CD8-positive, alpha-beta memory T cell (primary cell): ENCODE results near the gene TNS1. TPM values are rescaled to one million over a fixed set of nuclear protein-coding genes. Genes with fewer than 3 reads are reported as not detected.

ENCODE experiments used
- CTCF ChIA-PET: fragments of 350-600 bp; sonication (Branson Sonifier 250); formaldehyde crosslinking; loops from one replicate; lab custom pipeline; 2021; ENCODE audit warnings: antibody characterized with exemption; lab: Charles Lee
- POLR2A ChIA-PET: fragments of 350-600 bp; sonication (Branson Sonifier 250); formaldehyde crosslinking; loops from one replicate; lab custom pipeline; 2021; ENCODE audit warnings: antibody characterized with exemption; lab: Charles Lee
- DNase-seq, 5 donors: peaks; one replicate each; pipeline versions ENCODE4 v3.0.0 to v3.0.0-alpha.2; 2020 to 2022; ENCODE audit warnings: mixed read lengths in 1 of 5
- H3K27ac ChIP-seq: one replicate; pipeline ENCODE4 v1.7.0; 2013; ENCODE audit warnings: low read depth, mild to moderate bottlenecking, low read length, moderate library complexity
- H3K27me3 ChIP-seq: 2 replicates; pipeline ENCODE4 v1.7.0; 2013; ENCODE audit warnings: low read length, mild to moderate bottlenecking; ENCODE audit not compliant: insufficient read depth, poor library complexity, severe bottlenecking
- H3K36me3 ChIP-seq: 2 replicates; pipeline ENCODE4 v1.7.0; 2013; ENCODE audit warnings: mild to moderate bottlenecking, low read length, moderate library complexity; ENCODE audit not compliant: insufficient read depth
- H3K4me1 ChIP-seq: 2 replicates; pipeline ENCODE4 v1.7.0; 2013; ENCODE audit warnings: mild to moderate bottlenecking, low read length, moderate library complexity; ENCODE audit not compliant: insufficient read depth
- H3K4me3 ChIP-seq: 2 replicates; pipeline ENCODE4 v1.7.0; 2013; ENCODE audit warnings: mild to moderate bottlenecking, low read length
- H3K9me3 ChIP-seq: 2 replicates; pipeline ENCODE4 v1.7.0; 2013; ENCODE audit warnings: mild to moderate bottlenecking, low read length
- H3K27ac Mint-ChIP-seq, 8 donors: one replicate each; pipeline ENCODE4 v1.8.0; 2020 to 2021; ENCODE audit warnings: mixed read lengths in 8 of 8, mild to moderate bottlenecking in 6 of 8, inconsistent platforms in 3 of 8, moderate library complexity in 3 of 8
- H3K27me3 Mint-ChIP-seq, 2 donors: one replicate each; pipeline ENCODE4 v1.8.0; 2020 to 2021; ENCODE audit warnings: mixed read lengths in 2 of 2, mild to moderate bottlenecking in 1 of 2, moderate library complexity in 1 of 2
- H3K36me3 Mint-ChIP-seq, 3 donors: one replicate each; pipeline ENCODE4 v1.8.0; 2020 to 2021; ENCODE audit warnings: mixed read lengths in 3 of 3, inconsistent platforms in 1 of 3, mild to moderate bottlenecking in 1 of 3
- H3K4me1 Mint-ChIP-seq, 3 donors: one replicate each; pipeline ENCODE4 v1.8.0; 2020 to 2021; ENCODE audit warnings: mixed read lengths in 3 of 3, inconsistent platforms in 1 of 3, mild to moderate bottlenecking in 1 of 3
- H3K4me3 Mint-ChIP-seq, 7 donors: one replicate each; pipeline ENCODE4 v1.8.0; 2020 to 2021; ENCODE audit warnings: mixed read lengths in 7 of 7, mild to moderate bottlenecking in 6 of 7, moderate library complexity in 4 of 7, inconsistent platforms in 2 of 7
- H3K9me3 Mint-ChIP-seq, 5 donors: one replicate each; pipeline ENCODE4 v1.8.0; 2020 to 2022; ENCODE audit warnings: mixed read lengths in 5 of 5, mild to moderate bottlenecking in 3 of 5, moderate library complexity in 2 of 5, inconsistent platforms in 1 of 5
- polyA plus RNA-seq: library from polyadenylated mRNA; unstranded; fragments of 300-500 nt; fragmentation: Illumina TruSeq; gene quantifications from one replicate; pipeline ENCODE4 v1.2.3, GENCODE V29; 2021
- total RNA-seq, 2 experiments: library from RNA; stranded (reverse); gene quantifications; one replicate each; pipeline ENCODE4 v1.2.3, GENCODE V29; 2021

Gene TNS1
- total and polyA plus RNA-seq, 3 experiments from 2014 or later: 1.1 to 1.8 TPM; not detected in 1

- H3K4me3 Mint-ChIP-seq: no peak overlapping the region
- no peaks in the 10 kb centered on the region for H3K27me3 ChIP-seq
- no peak overlapping the region for H3K27ac Mint-ChIP-seq
- H3K4me1 Mint-ChIP-seq: no peaks in the 10 kb centered on the region
- CTCF ChIA-PET: no interaction called here
- H3K9me3 ChIP-seq: no peaks in the 10 kb centered on the region
- H3K4me3 ChIP-seq: no peak overlapping the region
- no peaks in the 10 kb centered on the region for H3K36me3 Mint-ChIP-seq
- H3K4me1 ChIP-seq: no peaks in the 10 kb centered on the region
- H3K36me3 ChIP-seq: no peaks in the 10 kb centered on the region
- POLR2A ChIA-PET: no interaction called here
- no peak overlapping the region for H3K27ac ChIP-seq
- peaks cover 3 to 22% of the 10 kb centered on the region in 2 donors for H3K27me3 Mint-ChIP-seq
- no peaks in the 10 kb centered on the region for H3K9me3 Mint-ChIP-seq
- DNase-seq: no peak
These were observed 171.5 kb downstream of the TNS1 start for GRCh38 chr2:217831306-217831705.

- no peaks in the 10 kb centered on the region for H3K4me1 ChIP-seq
- no peaks in the 10 kb centered on the region for H3K9me3 Mint-ChIP-seq
- H3K27ac ChIP-seq: no peak overlapping the region
- no peaks in the 10 kb centered on the region for H3K9me3 ChIP-seq
- H3K27me3 Mint-ChIP-seq: peaks cover 7 to 24% of the 10 kb centered on the region in 2 donors
- no peak for DNase-seq
- ChIA-PET POLR2A (interaction anchor here (0.5 kb wide), 1 partner anchor 1938 kb away, joined by 3 read pairs; no protein-coding TSS in a partner anchor), CTCF (interaction anchor here (1.2 kb wide), 1 partner anchor 45 kb away, joined by 4 read pairs; no protein-coding TSS in a partner anchor)
- no peak overlapping the region for H3K27ac Mint-ChIP-seq
- H3K4me3 ChIP-seq: no peak overlapping the region
- no peaks in the 10 kb centered on the region for H3K36me3 ChIP-seq
- no peaks in the 10 kb centered on the region for H3K27me3 ChIP-seq
- H3K4me1 Mint-ChIP-seq: no peaks in the 10 kb centered on the region
- H3K4me3 Mint-ChIP-seq: no peak overlapping the region
- H3K36me3 Mint-ChIP-seq: no peaks in the 10 kb centered on the region
These were observed 172.0 kb downstream of the TNS1 start for GRCh38 chr2:217830807-217831206.

GRCh38 chr2:217830061-217830460 is 172.7 kb downstream of the TNS1 start:
- H3K36me3 Mint-ChIP-seq: no peaks in the 10 kb centered on the region
- no peaks in the 10 kb centered on the region for H3K9me3 Mint-ChIP-seq
- Histone ChIP-seq H3K4me1 (no peaks in the 10 kb centered on the region), H3K36me3 (no peaks in the 10 kb centered on the region), H3K27ac (no peak overlapping the region), H3K9me3 (no peaks in the 10 kb centered on the region), H3K27me3 (no peaks in the 10 kb centered on the region), H3K4me3 (no peak overlapping the region)
- H3K4me3 Mint-ChIP-seq: no peak overlapping the region
- peaks cover 10 to 18% of the 10 kb centered on the region in 2 donors for H3K27me3 Mint-ChIP-seq
- ChIA-PET POLR2A (no interaction called here), CTCF (interaction anchor here (1.2 kb wide), 1 partner anchor 44 kb away, joined by 4 read pairs; no protein-coding TSS in a partner anchor)
- DNase-seq: no peak
- H3K27ac Mint-ChIP-seq: no peak overlapping the region
- no peaks in the 10 kb centered on the region for H3K4me1 Mint-ChIP-seq

- Histone ChIP-seq H3K27me3 (no peaks in the 10 kb centered on the region), H3K4me1 (no peaks in the 10 kb centered on the region), H3K4me3 (no peak overlapping the region), H3K9me3 (no peaks in the 10 kb centered on the region), H3K36me3 (no peaks in the 10 kb centered on the region), H3K27ac (no peak overlapping the region)
- no peak overlapping the region for H3K4me3 Mint-ChIP-seq
- no peak overlapping the region for H3K27ac Mint-ChIP-seq
- no peaks in the 10 kb centered on the region for H3K36me3 Mint-ChIP-seq
- H3K9me3 Mint-ChIP-seq: no peaks in the 10 kb centered on the region
- no peak for DNase-seq
- peaks cover 8 to 18% of the 10 kb centered on the region in 2 donors for H3K27me3 Mint-ChIP-seq
- H3K4me1 Mint-ChIP-seq: no peaks in the 10 kb centered on the region
- POLR2A ChIA-PET: no interaction called here
- CTCF ChIA-PET: no interaction called here
These were observed 173.4 kb downstream of the TNS1 start for GRCh38 chr2:217829420-217829819.

- H3K4me3 Mint-ChIP-seq: no peak overlapping the region
- Histone ChIP-seq H3K4me3 (no peak overlapping the region), H3K9me3 (no peaks in the 10 kb centered on the region), H3K4me1 (no peaks in the 10 kb centered on the region), H3K36me3 (no peaks in the 10 kb centered on the region), H3K27ac (no peak overlapping the region), H3K27me3 (no peaks in the 10 kb centered on the region)
- CTCF ChIA-PET: no interaction called here
- no peak for DNase-seq
- H3K27ac Mint-ChIP-seq: no peak overlapping the region
- no peaks in the 10 kb centered on the region for H3K36me3 Mint-ChIP-seq
- peaks cover 7 to 18% of the 10 kb centered on the region in 2 donors for H3K27me3 Mint-ChIP-seq
- H3K9me3 Mint-ChIP-seq: no peaks in the 10 kb centered on the region
- no peaks in the 10 kb centered on the region for H3K4me1 Mint-ChIP-seq
- POLR2A ChIA-PET: no interaction called here
These were observed 174.5 kb downstream of the TNS1 start for GRCh38 chr2:217828336-217828735.

GRCh38 chr2:217827430-217828201 is 175.2 kb downstream of the TNS1 start:
- Histone ChIP-seq H3K4me1 (no peaks in the 10 kb centered on the region), H3K27ac (no peak overlapping the region), H3K27me3 (no peaks in the 10 kb centered on the region), H3K9me3 (no peaks in the 10 kb centered on the region), H3K36me3 (no peaks in the 10 kb centered on the region), H3K4me3 (no peak overlapping the region)
- no peaks in the 10 kb centered on the region for H3K9me3 Mint-ChIP-seq
- H3K27me3 Mint-ChIP-seq: peaks cover 7 to 17% of the 10 kb centered on the region in 2 donors
- POLR2A ChIA-PET: no interaction called here
- no peaks in the 10 kb centered on the region for H3K36me3 Mint-ChIP-seq
- H3K4me3 Mint-ChIP-seq: no peak overlapping the region
- CTCF ChIA-PET: no interaction called here
- H3K4me1 Mint-ChIP-seq: no peaks in the 10 kb centered on the region
- DNase-seq: no peak
- H3K27ac Mint-ChIP-seq: no peak overlapping the region

- H3K36me3 ChIP-seq: no peaks in the 10 kb centered on the region
- Mint-ChIP-seq H3K36me3 (no peaks in the 10 kb centered on the region), H3K27ac (no peak overlapping the region), H3K27me3 (peaks cover 7 to 14% of the 10 kb centered on the region in 2 donors), H3K4me1 (no peaks in the 10 kb centered on the region), H3K4me3 (no peak overlapping the region), H3K9me3 (no peaks in the 10 kb centered on the region)
- ChIA-PET POLR2A (no interaction called here), CTCF (no interaction called here)
- no peak overlapping the region for H3K27ac ChIP-seq
- H3K4me1 ChIP-seq: no peaks in the 10 kb centered on the region
- H3K4me3 ChIP-seq: no peak overlapping the region
- no peaks in the 10 kb centered on the region for H3K9me3 ChIP-seq
- no peak for DNase-seq
- no peaks in the 10 kb centered on the region for H3K27me3 ChIP-seq
These were observed 175.8 kb downstream of the TNS1 start for GRCh38 chr2:217826991-217827390.

GRCh38 chr2:217826520-217826919 is 176.3 kb downstream of the TNS1 start:
- ChIA-PET POLR2A (no interaction called here), CTCF (no interaction called here)
- H3K4me3 ChIP-seq: no peak overlapping the region
- Mint-ChIP-seq H3K36me3 (no peaks in the 10 kb centered on the region), H3K9me3 (no peaks in the 10 kb centered on the region), H3K4me3 (no peak overlapping the region), H3K27me3 (peaks cover 7 to 14% of the 10 kb centered on the region in 2 donors), H3K27ac (no peak overlapping the region), H3K4me1 (no peaks in the 10 kb centered on the region)
- no peak for DNase-seq
- no peaks in the 10 kb centered on the region for H3K4me1 ChIP-seq
- no peaks in the 10 kb centered on the region for H3K9me3 ChIP-seq
- H3K27ac ChIP-seq: no peak overlapping the region
- no peaks in the 10 kb centered on the region for H3K36me3 ChIP-seq
- no peaks in the 10 kb centered on the region for H3K27me3 ChIP-seq
